Panc1 (cell line): ENCODE measurements around the gene NFATC3.
"Not testable (repeated sequence)": the region's sequence is repeated elsewhere in the genome, so short reads cannot be mapped to it uniquely, and the experiment has no call there.

Source experiments
- CTCF ChIP-seq: fragments of 450-650 bp; IDR thresholded peaks from 2 replicates; pipeline ENCODE4 v1.5.1; 2017; ENCODE audit warnings: mild to moderate bottlenecking
- POLR2AphosphoS5 ChIP-seq: IDR thresholded peaks from 2 replicates; pipeline ENCODE4 v1.6.1; 2012; ENCODE audit warnings: mild to moderate bottlenecking, low read depth, low read length, moderate library complexity
- SIN3A ChIP-seq: IDR thresholded peaks from 2 replicates; pipeline ENCODE4 v1.6.1; 2012; ENCODE audit warnings: low read depth, mild to moderate bottlenecking, low read length, moderate library complexity, borderline replicate concordance; ENCODE audit not compliant: insufficient read depth
- TCF7L2 ChIP-seq: IDR thresholded peaks from 2 replicates; pipeline ENCODE4 v1.6.1; 2011; ENCODE audit warnings: mild to moderate bottlenecking, low read depth, low read length, inconsistent platforms

- TF ChIP-seq CTCF, POLR2AphosphoS5, SIN3A, TCF7L2: not testable (repeated sequence)
These were observed 47.8 kb downstream of the NFATC3 start for GRCh38 chr16:68133000-68133399.
